Endothelial cell of umbilical vein (primary cell): ENCODE data around the gene LYPD4. TPM values are rescaled to one million over a fixed set of nuclear protein-coding genes. Genes with fewer than 3 reads are reported as not detected.

Experiments
- BruUV-seq: library from RNA; stranded (reverse); fragments of 400-500 nt; replicated peaks from 2 replicates; lab custom pipeline; 2021; lab: Mats Ljungman, UMichigan
- CTCF ChIA-PET: fragments of 300-600, 350-600 bp; sonication (Branson Sonifier 250); formaldehyde crosslinking; loops from one replicate; lab custom pipeline; 2021; ENCODE audit warnings: antibody characterized with exemption, inconsistent platforms; lab: Charles Lee
- POLR2A ChIA-PET: fragments of 300-600, 350-600 bp; sonication (Branson Sonifier 250); formaldehyde crosslinking; loops from one replicate; lab custom pipeline; 2021; ENCODE audit warnings: antibody characterized with exemption, inconsistent platforms; lab: Charles Lee
- DNase-seq: peaks from one replicate; pipeline ENCODE4 v3.0.0-alpha.2; 2011; ENCODE audit warnings: low read depth, low spot score
- FAIRE-seq: peaks from 2 replicates; lab custom pipeline; 2011; peaks lifted over from hg19 to GRCh38; lab: Jason Lieb, UNC
- H2AFZ ChIP-seq: 2 replicates; pipeline ENCODE4 v1.6.0; 2012; ENCODE audit warnings: low read depth, low read length, control low read depth, inconsistent platforms
- H3K27ac ChIP-seq: 2 replicates; pipeline ENCODE4 v1.5.1; 2011; ENCODE audit warnings: low read depth, mild to moderate bottlenecking, control low read depth, low read length, moderate library complexity; ENCODE audit not compliant: insufficient read depth
- H3K27me3 ChIP-seq, 2 experiments: 2 replicates each; pipeline versions ENCODE4 v1.6.0 to v1.6.1; 2011; ENCODE audit warnings: low read length in 2 of 2, mixed read lengths in 1 of 2; ENCODE audit not compliant: control insufficient read depth in 2 of 2, insufficient read depth in 2 of 2
- H3K36me3 ChIP-seq, 2 experiments: 2 replicates in 1 of 2; 3 replicates in 1 of 2; pipeline ENCODE4 v1.5.1; 2011; ENCODE audit warnings: low read length in 2 of 2, mild to moderate bottlenecking in 1 of 2, moderate library complexity in 1 of 2; ENCODE audit not compliant: control insufficient read depth in 2 of 2, insufficient read depth in 2 of 2; ENCODE audit errors: extremely low read depth in 1 of 2
- H3K4me1 ChIP-seq: 3 replicates; pipeline ENCODE4 v1.5.1; 2011; ENCODE audit warnings: mild to moderate bottlenecking, low read length; ENCODE audit not compliant: control insufficient read depth, insufficient read depth; ENCODE audit errors: extremely low read depth
- H3K4me2 ChIP-seq: 2 replicates; pipeline ENCODE4 v1.6.1; 2011; ENCODE audit warnings: low read length, control low read depth, mixed read lengths; ENCODE audit not compliant: insufficient read depth
- H3K4me3 ChIP-seq, 3 experiments: fragments of 200-600 bp in 1 of 3; sonication (generic), shearing (Covaris generic) in 1 of 3; replicated peaks in 1 of 3; 2 replicates each; pipeline ENCODE4 v1.5.1; 2011 to 2016; ENCODE audit warnings: control low read depth in 3 of 3, low read length in 3 of 3, mild to moderate bottlenecking in 2 of 3, inconsistent platforms in 1 of 3, low read depth in 1 of 3, moderate library complexity in 1 of 3; ENCODE audit not compliant: insufficient read depth in 1 of 3
- H3K79me2 ChIP-seq: 2 replicates; pipeline ENCODE4 v1.6.0; 2012; ENCODE audit warnings: low read length, inconsistent platforms; ENCODE audit not compliant: control insufficient read depth, insufficient read depth
- H3K9ac ChIP-seq: replicated peaks from 2 replicates; pipeline ENCODE3; 2011; ENCODE audit warnings: low read length, control low read depth; ENCODE audit not compliant: insufficient read depth; ENCODE audit errors: extremely low read depth
- H3K9me1 ChIP-seq: replicated peaks from 3 replicates; pipeline ENCODE4 v1.6.0; 2011; ENCODE audit warnings: mild to moderate bottlenecking, low read length; ENCODE audit not compliant: control insufficient read depth, insufficient read depth; ENCODE audit errors: extremely low read depth
- H3K9me3 ChIP-seq: replicated peaks from 2 replicates; pipeline ENCODE4 v1.5.1; 2012; ENCODE audit warnings: low read length, inconsistent platforms; ENCODE audit not compliant: control insufficient read depth, insufficient read depth
- H4K20me1 ChIP-seq: replicated peaks from 2 replicates; pipeline ENCODE3; 2011; ENCODE audit warnings: mild to moderate bottlenecking, low read length; ENCODE audit not compliant: control insufficient read depth, insufficient read depth; ENCODE audit errors: extremely low read depth
- CTCF ChIP-seq, 2 donors: IDR thresholded peaks; 1 replicate in 1 of 2; 2 replicates in 1 of 2; pipeline ENCODE4 v1.5.1; 2011; ENCODE audit warnings: low read length in 2 of 2, mild to moderate bottlenecking in 2 of 2, moderate library complexity in 2 of 2, control low read depth in 1 of 2, inconsistent platforms in 1 of 2, low read depth in 1 of 2; ENCODE audit not compliant: insufficient read depth in 1 of 2; ENCODE audit errors: extremely low read depth in 1 of 2
- EZH2 ChIP-seq: IDR thresholded peaks from 2 replicates; pipeline ENCODE4 v1.6.1; 2012; ENCODE audit warnings: borderline replicate concordance, low read depth, mild to moderate bottlenecking, moderate library complexity, low read length, inconsistent platforms; ENCODE audit not compliant: severe bottlenecking
- FOS ChIP-seq: IDR thresholded peaks from 2 replicates; pipeline ENCODE4 v1.6.1; 2011; ENCODE audit warnings: mild to moderate bottlenecking, low read length, moderate library complexity, borderline replicate concordance; ENCODE audit not compliant: insufficient read depth
- GATA2 ChIP-seq: IDR thresholded peaks from 2 replicates; pipeline ENCODE4 v1.7.0; 2011; ENCODE audit warnings: low read depth, mild to moderate bottlenecking, moderate library complexity, mixed read lengths, low read length; ENCODE audit not compliant: insufficient read length, insufficient read depth
- JUN ChIP-seq: IDR thresholded peaks from 2 replicates; pipeline ENCODE4 v1.6.1; 2011; ENCODE audit warnings: borderline replicate concordance, low read depth; ENCODE audit not compliant: insufficient read length, insufficient read depth
- MAX ChIP-seq: IDR thresholded peaks from 2 replicates; pipeline ENCODE4 v1.6.1; 2011; ENCODE audit not compliant: insufficient read depth, insufficient read length
- MYC ChIP-seq: IDR thresholded peaks from one replicate; pipeline ENCODE4 v1.6.1; 2011; ENCODE audit warnings: mild to moderate bottlenecking, low read depth, low read length
- POLR2A ChIP-seq: IDR thresholded peaks from 2 replicates; pipeline ENCODE4 v1.6.1; 2012; ENCODE audit warnings: low read depth, mild to moderate bottlenecking, control low read depth, low read length
- POLR2AphosphoS5 ChIP-seq: IDR thresholded peaks from 2 replicates; pipeline ENCODE4 v1.6.1; 2012; ENCODE audit warnings: low read depth, mild to moderate bottlenecking, control low read depth, low read length, moderate library complexity; ENCODE audit not compliant: insufficient read depth
- dilution Hi-C: fragments of 300-500 bp; cut with MboI; formaldehyde crosslinking; loops from one replicate; pipeline ENCODE4 v1.15.0; 2019; ENCODE audit warnings: low sequenced_read_pairs; ENCODE audit not compliant: extremely low pct_ligation_motif_present
- intact Hi-C: fragments of 100-400 bp; cut with micrococcal nuclease; formaldehyde crosslinking; loops from one replicate; pipeline ENCODE4 v1.10.0; 2022
- polyA plus RNA-seq, 4 experiments: library from polyadenylated mRNA; depleted of rRNA in 3 of 4; stranded (reverse) in 3 of 4; unstranded in 1 of 4; fragments of >200 nt; gene quantifications; 2 replicates each; pipeline versions ENCODE4 v1.2.1 to v1.2.3, GENCODE V29; 2011 to 2012; ENCODE audit warnings: missing spikeins in 1 of 4
- total RNA-seq: library from RNA; stranded (reverse); gene quantifications from 2 replicates; pipeline ENCODE4 v1.2.3, GENCODE V29; 2021

The LYPD4 gene
- total and polyA plus RNA-seq, 2 donors (not counting 3 experiments of a cell fraction or from before 2014, with no cell fraction given) = not detected

- dilution Hi-C loops (no loop called here), intact Hi-C loops (loop anchor here (2.0 kb wide), 1 partner anchor 86 kb away; the partner anchor contains the start of gene RABAC1)
- H3K4me2 ChIP-seq = no peak overlapping the region
- no peaks in the 10 kb centered on the region for H4K20me1 ChIP-seq
- H3K36me3 ChIP-seq = peaks cover 26 to 39% of the 10 kb centered on the region in 2 experiments
- no peaks in the 10 kb centered on the region for H3K27me3 ChIP-seq
- H3K4me3 ChIP-seq = no peak overlapping the region
- POLR2A ChIA-PET = interaction anchor here (0.9 kb wide), 1 partner anchor 12 kb away, joined by 3 read pairs; the partner anchor contains the start of gene RPS19
- H2AFZ ChIP-seq = no peak overlapping the region
- peaks cover 16% of the 10 kb centered on the region for H3K79me2 ChIP-seq
- FAIRE-seq (peak; percentile 31), DNase-seq (no peak)
- no peak overlapping the region for H3K9ac ChIP-seq
- TF ChIP-seq JUN = no peak
- TF ChIP-seq POLR2AphosphoS5 = no peak
- TF ChIP-seq POLR2A = peak; percentile 38
- CTCF ChIA-PET = interaction anchor here (0.8 to 2.6 kb wide), 6 partner anchors 10 to 80 kb away, joined by 3 to 35 read pairs (median 13); partner anchors contain the start of genes ARHGEF1 and RPS19
- H3K27ac ChIP-seq = no peak overlapping the region
- no peaks in the 10 kb centered on the region for H3K9me3 ChIP-seq
- no peaks in the 10 kb centered on the region for H3K9me1 ChIP-seq
- no peaks in the 10 kb centered on the region for H3K4me1 ChIP-seq
- TSS peak; percentile 36 for BruUV-seq
Measured at GRCh38 chr19:41872384-41872774, 27.9 kb upstream of the LYPD4 start.

GRCh38 chr19:41871573-41872383, 27.3 kb upstream of the LYPD4 start:
- no peaks in the 10 kb centered on the region for H3K9me3 ChIP-seq
- CTCF ChIA-PET = interaction anchor here (0.6 to 2.6 kb wide), 3 partner anchors 11 to 80 kb away, joined by 3 to 35 read pairs (median 8); partner anchors contain the start of genes ARHGEF1 and ERFL
- H3K4me1 ChIP-seq = no peaks in the 10 kb centered on the region
- peaks cover 26 to 41% of the 10 kb centered on the region in 2 experiments for H3K36me3 ChIP-seq
- peaks cover 22% of the 10 kb centered on the region for H3K79me2 ChIP-seq
- no peaks in the 10 kb centered on the region for H3K9me1 ChIP-seq
- no peaks in the 10 kb centered on the region for H3K27me3 ChIP-seq
- H3K27ac ChIP-seq = no peak overlapping the region
- POLR2A ChIA-PET = interaction anchor here (0.9 kb wide), 1 partner anchor 12 kb away, joined by 3 read pairs; the partner anchor contains the start of gene RPS19
- no peak for TF ChIP-seq CTCF (IDR thresholded peaks at IDR 0.05; ENCODE audit: extremely low read depth in 1 of 2, insufficient read depth in 1 of 2, low read depth in 1 of 2, low read length in 2 of 2)
- TF ChIP-seq POLR2A = no peak
- TF ChIP-seq JUN = no peak
- TF ChIP-seq MAX = no peak
- TF ChIP-seq GATA2 = no peak
- TF ChIP-seq MYC = no peak
- TF ChIP-seq POLR2AphosphoS5 = no peak
- TF ChIP-seq FOS = no peak
- TF ChIP-seq EZH2 = no peak
- H3K9ac ChIP-seq = no peak overlapping the region
- dilution Hi-C loops (no loop called here), intact Hi-C loops (loop anchor here (2.0 kb wide), 1 partner anchor 87 kb away; the partner anchor contains the start of gene RABAC1)
- no peak for DNase-seq
- no peak overlapping the region for H2AFZ ChIP-seq
- H4K20me1 ChIP-seq = no peaks in the 10 kb centered on the region
- no peak overlapping the region for H3K4me2 ChIP-seq
- no TSS peak for BruUV-seq
- no peak for FAIRE-seq
- H3K4me3 ChIP-seq = no peak overlapping the region
